Heart left ventricle (tissue), 16 donors: Measurements from ENCODE around the gene HSH2D. TPM values are rescaled to one million over a fixed set of nuclear protein-coding genes. Genes with fewer than 3 reads are reported as not detected.

Experiments
- ATAC-seq, 4 donors: fragments of 200-7000 bp; cut with Tn5 transposase; one replicate each; pipeline ENCODE4 v1.9.1; 2020 to 2022; ENCODE audit warnings: moderate library complexity in 4 of 4, mild to moderate bottlenecking in 3 of 4, moderate number of reproducible peaks in 1 of 4
- DNase-seq, 5 donors: peaks; one replicate each; pipeline ENCODE4 v3.0.0-alpha.2; 2020
- H3K27ac ChIP-seq, 12 donors: fragments of 200-600 bp; sonication (generic) in 4 of 12; one replicate each; pipeline versions ENCODE4 v1.5.0 to v1.8.0; 2016 to 2022; ENCODE audit warnings: mild to moderate bottlenecking in 2 of 12
- H3K27me3 ChIP-seq, 9 donors: fragments of 200-600 bp; sonication (generic) in 2 of 9; one replicate each; pipeline versions ENCODE4 v1.5.1 to v1.8.0; 2016 to 2022; ENCODE audit warnings: mild to moderate bottlenecking in 3 of 9
- H3K36me3 ChIP-seq, 9 donors: fragments of 200-600 bp; sonication (generic) in 2 of 9; one replicate each; pipeline versions ENCODE4 v1.5.0 to v1.8.0; 2018 to 2022; ENCODE audit warnings: mild to moderate bottlenecking in 2 of 9
- H3K4me1 ChIP-seq, 12 donors: fragments of 200-600 bp; sonication (generic) in 4 of 12; one replicate each; pipeline versions ENCODE4 v1.5.0 to v1.8.0; 2016 to 2022; ENCODE audit warnings: mild to moderate bottlenecking in 3 of 12
- H3K4me3 ChIP-seq, 12 donors: fragments of 200-600 bp; sonication (generic) in 4 of 12; one replicate each; pipeline versions ENCODE4 v1.5.0 to v1.8.0; 2017 to 2022; ENCODE audit warnings: mild to moderate bottlenecking in 9 of 12, moderate library complexity in 4 of 12
- H3K9me3 ChIP-seq, 12 donors: fragments of 200-600 bp; sonication (generic) in 4 of 12; one replicate each; pipeline versions ENCODE4 v1.5.0 to v1.8.0; 2016 to 2022; ENCODE audit warnings: mild to moderate bottlenecking in 1 of 12
- CTCF ChIP-seq, 12 donors: fragments of 200-600 bp; sonication (generic) in 4 of 12; IDR thresholded peaks; one replicate each; pipeline versions ENCODE4 v1.5.0 to v1.8.0; 2018 to 2022; ENCODE audit warnings: antibody characterized with exemption in 12 of 12, mild to moderate bottlenecking in 5 of 12
- POLR2A ChIP-seq, 2 donors: fragments of 450-650 bp; IDR thresholded peaks; one replicate each; pipeline ENCODE4 v1.6.1; 2017; ENCODE audit warnings: antibody characterized with exemption in 2 of 2, mild to moderate bottlenecking in 2 of 2, moderate library complexity in 2 of 2
- WGBS, 4 donors: extraction: QIAGEN DNeasy Blood & Tissue Kit in 2 of 4; methylation state at CpG; one replicate each; pipeline versions ENCODE4 v1.1.5 to v1.1.7; 2013 to 2018; 5-methylcytosine and 5-hydroxymethylcytosine counted together
- intact Hi-C, 10 donors: fragments of 100-400 bp; cut with DNase I; formaldehyde crosslinking; loops; one replicate each; pipeline versions ENCODE4 v1.11.1 to v1.14.2; 2022
- polyA plus RNA-seq, 2 donors: library from polyadenylated mRNA; stranded (reverse); fragments of 200-250 nt; gene quantifications; one replicate each; pipeline ENCODE4 v1.2.3, GENCODE V29; 2013
- total RNA-seq, 9 donors: library from RNA; depleted of rRNA in 2 of 9; stranded (reverse); fragments of >200 nt in 2 of 9; fragmentation: NEBNext Ultra II Directional in 3 of 9; extraction: Animal tissue kit (Norgen Biotek cat#: 25700) in 3 of 9; gene quantifications; one replicate each; pipeline versions ENCODE4 v1.1.0 to v1.2.4, GENCODE V29; 2016 to 2023
- donor health status: ischemic (EF 13 %, LVEDD 7.1; RV severe dilation, severe dysfunction).
- donor health status: healthy with polysubstance abuse.
- donor health status: DM: no; HTN: yes; CAD: no.
- donor health status: DM: no; HTN: no; CAD: no.
- donor health status: ischemic (EF 25% LVEDD 6.9; RV normal size, moderate dysfunction).
- donor health status: ischemic (EF 25% LVEDD 5.7; RV mildly dilated, moderate dysfunction).
- donor health status: healthy.
- donor health status: DM: yes; HTN: yes; CAD: no.
- donor health status: ischemic (EF 35%, LVEDD 5.7; RV mildly dilated, moderate dysfunction).
- donor health status: nonischemic (EF 11% LVEDD 7.7; RV severe dilation, severe dysfunction).
- donor health status: DM: yes; HTN: yes; CAD: no.
- donor health status: PGD.
- donor health status: ischemic (EF 29% LVEDD 5.4; RV normal size, mild dysfunction).
- donor health status: nonischemic (EF 23%, LVEDD 6.1; RV moderate dilation, normal function).

Gene HSH2D
- total and polyA plus RNA-seq, 11 donors: 0.12 to 1.8 (median 0.30) TPM; not detected in 4

DNA sequence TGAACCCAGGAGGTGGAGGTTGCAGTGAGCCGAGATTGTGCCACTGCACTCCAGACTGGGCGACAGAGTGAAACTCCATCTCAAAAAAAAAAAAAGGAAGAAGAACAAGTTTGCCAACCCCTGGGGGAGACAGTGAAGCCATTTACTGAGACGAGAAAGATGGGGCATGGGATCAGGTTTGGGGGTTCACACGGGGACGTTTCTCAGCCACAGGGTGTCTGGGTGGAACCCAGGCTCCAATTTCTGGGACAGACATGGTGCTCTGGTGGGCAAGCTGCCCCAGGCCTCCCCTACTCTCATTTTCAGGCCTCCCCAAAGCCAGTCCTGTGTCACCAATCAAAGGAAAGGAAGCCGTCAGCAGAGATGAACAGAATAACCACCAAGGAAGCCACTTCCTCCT is 13.4 kb downstream of the HSH2D start:
- no peak for TF ChIP-seq POLR2A (IDR thresholded peaks at IDR 0.05)
- no peak for TF ChIP-seq CTCF (IDR thresholded peaks at IDR 0.05)
- no peak for DNase-seq
- H3K27ac ChIP-seq: no peak overlapping the region
- H3K27me3 ChIP-seq: peaks cover 0 to 11% (median 0%) of the 10 kb centered on the region in 9 donors
- intact Hi-C loops: no loop called here
- 71 to 80% (median 75%) methylated on average over 6 of the region's 6 CpGs for WGBS, 4 donors
- H3K4me1 ChIP-seq: no peaks in the 10 kb centered on the region
- H3K9me3 ChIP-seq: no peaks in the 10 kb centered on the region
- no peak overlapping the region for H3K4me3 ChIP-seq
- H3K36me3 ChIP-seq: no peaks in the 10 kb centered on the region
- ATAC-seq: no peak

DNA sequence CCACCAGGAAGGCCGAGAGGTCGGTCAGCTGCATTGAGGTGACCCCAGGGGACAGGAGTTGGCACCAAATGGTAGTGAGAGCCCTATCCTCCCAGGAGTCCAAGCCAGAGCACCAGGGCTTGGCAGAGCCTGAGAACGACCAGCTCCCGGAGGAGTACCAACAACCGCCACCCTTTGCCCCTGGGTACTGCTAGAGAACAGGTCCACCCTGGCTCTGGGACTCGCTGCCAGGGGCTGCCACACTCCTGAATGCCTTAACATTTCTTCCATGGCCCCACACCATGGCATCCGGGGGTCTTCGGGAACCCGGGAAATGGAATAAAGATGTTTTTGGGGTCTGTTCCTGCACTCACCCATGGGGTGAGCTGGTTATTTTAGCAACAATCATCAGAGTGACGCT is 14.1 kb downstream of the HSH2D start:
- 77 to 93% (median 83%) methylated on average over 8 to 10 of the region's 10 CpGs for WGBS, 4 donors
- H3K27me3 ChIP-seq: peaks cover 0 to 11% (median 0%) of the 10 kb centered on the region in 9 donors
- TF ChIP-seq POLR2A (IDR thresholded peaks at IDR 0.05) (no peak), CTCF (IDR thresholded peaks at IDR 0.05) (no peak)
- no peak overlapping the region for H3K27ac ChIP-seq
- no peaks in the 10 kb centered on the region for H3K9me3 ChIP-seq
- no peak overlapping the region for H3K4me3 ChIP-seq
- intact Hi-C loops: no loop called here
- ATAC-seq (no peak), DNase-seq (no peak)
- H3K4me1 ChIP-seq: no peaks in the 10 kb centered on the region
- H3K36me3 ChIP-seq: no peaks in the 10 kb centered on the region

- Histone ChIP-seq H3K9me3 (no peaks in the 10 kb centered on the region), H3K27ac (no peak overlapping the region), H3K4me3 (no peak overlapping the region), H3K4me1 (no peaks in the 10 kb centered on the region), H3K27me3 (peaks cover 0 to 9% (median 0%) of the 10 kb centered on the region in 9 donors), H3K36me3 (no peaks in the 10 kb centered on the region)
- ATAC-seq: no peak
- intact Hi-C loops: no loop called here
- no peak for DNase-seq
- TF ChIP-seq CTCF (IDR thresholded peaks at IDR 0.05) (no peak), POLR2A (IDR thresholded peaks at IDR 0.05) (no peak)
- WGBS, 4 donors: 81 to 92% (median 89%) methylated on average over 5 of the region's 5 CpGs
Measured at GRCh38 chr19:16159655-16160054, 16.2 kb downstream of the HSH2D start.

DNA sequence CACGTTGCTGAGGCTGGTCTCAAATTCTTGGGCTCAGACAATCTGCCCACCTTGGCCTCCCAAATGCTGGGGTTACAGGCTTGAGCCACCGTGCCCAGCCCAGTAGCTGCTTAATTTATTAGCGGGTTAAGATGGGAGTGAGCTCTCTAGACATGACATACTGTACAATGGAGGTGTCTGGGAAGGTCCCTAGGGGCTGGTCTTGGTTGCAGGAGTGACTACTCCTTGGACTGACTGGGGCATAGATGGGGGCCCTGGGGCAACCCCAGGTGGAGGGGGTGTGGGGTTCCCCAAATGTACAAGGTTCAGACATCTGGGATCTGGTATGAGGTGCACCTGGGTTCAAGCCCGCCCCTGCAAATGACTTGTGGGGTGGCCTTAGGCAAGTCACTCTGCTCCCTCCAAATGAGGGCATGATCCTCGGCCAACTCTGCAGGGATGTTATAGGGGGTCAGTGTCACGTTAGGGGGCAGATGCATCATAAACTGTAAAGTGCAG is 17.0 kb downstream of the HSH2D start:
- DNase-seq (no peak), ATAC-seq (no peak)
- H3K27ac ChIP-seq: no peak overlapping the region
- H3K27me3 ChIP-seq: peaks cover 0 to under 1% (median 0%) of the 10 kb centered on the region in 9 donors
- 68 to 77% (median 72%) methylated on average over 6 of the region's 6 CpGs for WGBS, 4 donors
- no peaks in the 10 kb centered on the region for H3K36me3 ChIP-seq
- H3K4me3 ChIP-seq: no peak overlapping the region
- no peaks in the 10 kb centered on the region for H3K9me3 ChIP-seq
- TF ChIP-seq CTCF (IDR thresholded peaks at IDR 0.05) (no peak), POLR2A (IDR thresholded peaks at IDR 0.05) (no peak)
- no peaks in the 10 kb centered on the region for H3K4me1 ChIP-seq
- intact Hi-C loops: no loop called here
